Psoas muscle (tissue), 8 donors: ENCODE results near the gene ADAMTSL1. TPM values are rescaled to one million over a fixed set of nuclear protein-coding genes. Genes with fewer than 3 reads are reported as not detected.

Experiments used
- ATAC-seq, 4 donors: fragments of 200-7000 bp; cut with Tn5 transposase; one replicate each; pipeline ENCODE4 v1.9.1; 2020; ENCODE audit warnings: moderate library complexity in 3 of 4, mild to moderate bottlenecking in 2 of 4
- DNase-seq, 2 donors: peaks; one replicate each; pipeline ENCODE4 v3.0.0-alpha.2; 2020
- H3K27ac ChIP-seq: fragments of 200-600 bp; one replicate; pipeline ENCODE4 v1.8.0; 2022
- H3K27me3 ChIP-seq, 3 donors: fragments of 200-600 bp in 1 of 3; one replicate each; pipeline versions ENCODE4 v1.6.1 to v1.8.0; 2013 to 2022; ENCODE audit warnings: low read length in 2 of 3, mild to moderate bottlenecking in 2 of 3, moderate library complexity in 1 of 3; ENCODE audit not compliant: insufficient read depth in 3 of 3
- H3K36me3 ChIP-seq, 2 donors: fragments of 200-600 bp in 1 of 2; one replicate each; pipeline versions ENCODE4 v1.6.1 to v1.8.0; 2013 to 2022; ENCODE audit warnings: low read depth in 1 of 2, mild to moderate bottlenecking in 1 of 2, moderate library complexity in 1 of 2; ENCODE audit not compliant: insufficient read depth in 1 of 2
- H3K4me1 ChIP-seq: fragments of 200-600 bp; one replicate; pipeline ENCODE4 v1.8.0; 2022
- H3K4me3 ChIP-seq: fragments of 200-600 bp; one replicate; pipeline ENCODE4 v1.8.0; 2022; ENCODE audit warnings: mild to moderate bottlenecking
- H3K9me3 ChIP-seq: fragments of 200-600 bp; one replicate; pipeline ENCODE4 v1.8.0; 2022
- WGBS, 3 donors: extraction: QIAGEN DNeasy Blood & Tissue Kit; methylation state at CpG; one replicate each; pipeline versions ENCODE4 v1.1.6 to v1.1.7; 2013; 5-methylcytosine and 5-hydroxymethylcytosine counted together
- intact Hi-C, 2 donors: fragments of 100-400 bp; cut with DNase I; formaldehyde crosslinking; loops; one replicate each; pipeline versions ENCODE4 v1.11.0 to v1.14.2; 2022
- polyA plus RNA-seq, 3 donors: library from polyadenylated mRNA; stranded (reverse); fragments of 200-250 nt; gene quantifications; one replicate each; pipeline ENCODE4 v1.2.3, GENCODE V29; 2013
- total RNA-seq, 4 donors: library from RNA; stranded (reverse); fragmentation: NEBNext Ultra II Directional in 2 of 4; extraction: Animal tissue kit (Norgen Biotek cat#: 25700) in 2 of 4; gene quantifications; one replicate each; pipeline versions ENCODE4 v1.2.1 to v1.2.4, GENCODE V29; 2021 to 2023
- TF ChIP-seq, protein P1 (sequence below): fragments of 200-600 bp; IDR thresholded peaks from one replicate; pipeline ENCODE4 v1.8.0; 2022; ENCODE audit warnings: antibody characterized with exemption
- donor health status: healthy with polysubstance abuse.
- donor health status: DM: no; HTN: no; CAD: no; lungs with moderate emphysema.
- donor health status: Bipolar disorder and iron deficiency.
- donor health status: healthy.
- donor health status: DM: yes; HTN: yes; CAD: no.
- donor health status: DM: no; HTN: no; CAD: no.
- donor health status: DM: no; HTN: no; CAD: no.
- donor health status: DM: yes; HTN: yes; CAD: no.

The ADAMTSL1 gene
- total and polyA plus RNA-seq, 7 donors = 0.08 to 0.57 (median 0.28) TPM

GRCh38 chr9:18754537-18754936 lies 280.6 kb downstream of the ADAMTSL1 start:
- intact Hi-C loops = no loop called here
- WGBS, 3 donors = 89 to 90% (median 90%) methylated on average over 4 of the region's 4 CpGs
- Histone ChIP-seq H3K27me3 (no peaks in the 10 kb centered on the region), H3K27ac (no peak overlapping the region), H3K9me3 (no peaks in the 10 kb centered on the region), H3K4me3 (no peak overlapping the region), H3K4me1 (no peaks in the 10 kb centered on the region), H3K36me3 (no peaks in the 10 kb centered on the region)
- no peak for DNase-seq
- ATAC-seq = no peak
- TF ChIP-seq, protein P1, sequence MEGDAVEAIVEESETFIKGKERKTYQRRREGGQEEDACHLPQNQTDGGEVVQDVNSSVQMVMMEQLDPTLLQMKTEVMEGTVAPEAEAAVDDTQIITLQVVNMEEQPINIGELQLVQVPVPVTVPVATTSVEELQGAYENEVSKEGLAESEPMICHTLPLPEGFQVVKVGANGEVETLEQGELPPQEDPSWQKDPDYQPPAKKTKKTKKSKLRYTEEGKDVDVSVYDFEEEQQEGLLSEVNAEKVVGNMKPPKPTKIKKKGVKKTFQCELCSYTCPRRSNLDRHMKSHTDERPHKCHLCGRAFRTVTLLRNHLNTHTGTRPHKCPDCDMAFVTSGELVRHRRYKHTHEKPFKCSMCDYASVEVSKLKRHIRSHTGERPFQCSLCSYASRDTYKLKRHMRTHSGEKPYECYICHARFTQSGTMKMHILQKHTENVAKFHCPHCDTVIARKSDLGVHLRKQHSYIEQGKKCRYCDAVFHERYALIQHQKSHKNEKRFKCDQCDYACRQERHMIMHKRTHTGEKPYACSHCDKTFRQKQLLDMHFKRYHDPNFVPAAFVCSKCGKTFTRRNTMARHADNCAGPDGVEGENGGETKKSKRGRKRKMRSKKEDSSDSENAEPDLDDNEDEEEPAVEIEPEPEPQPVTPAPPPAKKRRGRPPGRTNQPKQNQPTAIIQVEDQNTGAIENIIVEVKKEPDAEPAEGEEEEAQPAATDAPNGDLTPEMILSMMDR = no peak

GRCh38 chr9:18755263-18755662 lies 281.3 kb downstream of the ADAMTSL1 start:
- Histone ChIP-seq H3K4me1 (no peaks in the 10 kb centered on the region), H3K27ac (no peak overlapping the region), H3K4me3 (no peak overlapping the region), H3K27me3 (no peaks in the 10 kb centered on the region), H3K36me3 (no peaks in the 10 kb centered on the region), H3K9me3 (no peaks in the 10 kb centered on the region)
- WGBS, 3 donors = 94 to 99% (median 98%) methylated on average over 2 of the region's 2 CpGs
- intact Hi-C loops = no loop called here
- TF ChIP-seq, protein P1 = no peak
- ATAC-seq (no peak), DNase-seq (no peak)

DNA sequence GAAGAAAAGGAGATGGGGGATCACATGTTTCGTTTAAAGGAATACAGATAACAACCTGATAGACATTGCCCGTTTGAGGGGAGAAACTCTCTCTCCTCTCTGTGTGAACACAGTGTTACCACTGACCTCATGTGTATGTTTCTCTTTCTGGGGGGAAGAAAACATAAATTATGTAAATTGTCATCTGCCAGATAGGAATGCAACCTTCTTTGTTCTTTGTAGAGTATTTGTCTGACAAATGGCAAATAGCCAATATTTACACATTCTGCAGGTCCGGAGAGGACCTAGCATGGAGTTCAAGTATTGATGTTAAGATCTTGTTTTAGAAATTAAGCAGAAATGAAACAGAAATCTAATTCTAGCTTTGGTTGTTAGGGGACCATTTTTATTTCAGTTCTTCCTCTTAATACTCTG lies 282.8 kb downstream of the ADAMTSL1 start:
- no peak overlapping the region for H3K4me3 ChIP-seq
- DNase-seq (no peak), ATAC-seq (no peak)
- TF ChIP-seq, protein P1 = no peak
- WGBS, 3 donors = 59 to 61% (median 60%) methylated on average over 3 of the region's 3 CpGs
- intact Hi-C loops = no loop called here
- H3K9me3 ChIP-seq = no peaks in the 10 kb centered on the region
- no peaks in the 10 kb centered on the region for H3K36me3 ChIP-seq
- no peak overlapping the region for H3K27ac ChIP-seq
- no peaks in the 10 kb centered on the region for H3K27me3 ChIP-seq
- H3K4me1 ChIP-seq = no peaks in the 10 kb centered on the region

- ATAC-seq = no peak
- no peak for DNase-seq
Observed at GRCh38 chr9:18759827-18760226, 285.9 kb downstream of the ADAMTSL1 start.

More at GRCh38 chr9:18759827-18760226, 285.9 kb downstream of the ADAMTSL1 start:
- H3K27ac ChIP-seq = no peak overlapping the region
- intact Hi-C loops = no loop called here
- no peaks in the 10 kb centered on the region for H3K36me3 ChIP-seq
- no peaks in the 10 kb centered on the region for H3K4me1 ChIP-seq
- no peaks in the 10 kb centered on the region for H3K9me3 ChIP-seq
- WGBS, 3 donors = 77 to 86% (median 84%) methylated on average over 4 of the region's 4 CpGs
- TF ChIP-seq, protein P1 = no peak
- H3K27me3 ChIP-seq = no peaks in the 10 kb centered on the region
- no peak overlapping the region for H3K4me3 ChIP-seq
